ENCODE results near the gene DOK3.

GRCh38 chr5:177486256-177486655 lies 23.4 kb downstream of the DOK3 start:
- TF ChIP-seq CTCF (optimal IDR thresholded peaks at IDR 0.05 in 1 of 3, IDR thresholded peaks at IDR 0.05 in 1 of 3, conservative IDR thresholded peaks at IDR 0.05 in 1 of 3; ENCODE audit: extremely low read depth in 1 of 3, insufficient read depth in 2 of 3, low read length in 3 of 3) = no peak
- TF ChIP-seq EZH2 (IDR thresholded peaks at IDR 0.05; ENCODE audit: low read length) = no peak
